IPS DF 19.7 (cell line): ENCODE results near the gene EXTL2.
"Not testable (repeated sequence)": the region's sequence is repeated elsewhere in the genome, so short reads cannot be mapped to it uniquely, and the experiment has no call there.

Experiments
- DNase-seq: peaks from one replicate; pipeline ENCODE4 v3.0.0-alpha.2; 2013; ENCODE audit warnings: low read depth, low spot score

The EXTL2 gene

DNA sequence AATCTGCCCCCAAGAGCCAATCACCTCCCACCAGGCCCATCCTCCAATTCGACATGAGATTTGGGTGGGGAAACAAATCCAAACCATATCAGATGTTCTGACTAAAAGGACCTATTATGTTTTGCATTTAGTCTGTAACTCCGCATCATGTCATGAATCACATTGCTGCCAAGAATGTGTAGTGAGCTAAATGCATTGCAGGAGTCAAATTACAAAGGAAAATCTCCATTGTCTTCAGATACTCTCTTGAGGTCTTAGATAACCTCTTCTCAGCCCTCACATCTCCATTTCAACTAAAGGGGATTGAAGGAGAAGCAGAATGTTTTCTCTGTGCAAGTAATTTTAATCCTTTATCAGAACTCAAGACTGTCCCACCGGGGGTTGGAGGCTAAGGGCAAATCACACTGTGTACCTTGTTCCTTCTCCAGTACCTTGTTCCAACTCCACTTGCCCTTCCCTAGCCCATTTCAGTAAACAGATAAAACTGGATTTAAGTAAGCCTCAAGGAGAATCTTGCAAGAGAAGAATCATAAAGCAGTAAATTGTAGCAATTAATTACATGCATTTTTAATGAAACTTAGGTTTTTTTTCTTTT is 34.1 kb downstream of the EXTL2 start:
- DNase-seq, result no peak

DNA sequence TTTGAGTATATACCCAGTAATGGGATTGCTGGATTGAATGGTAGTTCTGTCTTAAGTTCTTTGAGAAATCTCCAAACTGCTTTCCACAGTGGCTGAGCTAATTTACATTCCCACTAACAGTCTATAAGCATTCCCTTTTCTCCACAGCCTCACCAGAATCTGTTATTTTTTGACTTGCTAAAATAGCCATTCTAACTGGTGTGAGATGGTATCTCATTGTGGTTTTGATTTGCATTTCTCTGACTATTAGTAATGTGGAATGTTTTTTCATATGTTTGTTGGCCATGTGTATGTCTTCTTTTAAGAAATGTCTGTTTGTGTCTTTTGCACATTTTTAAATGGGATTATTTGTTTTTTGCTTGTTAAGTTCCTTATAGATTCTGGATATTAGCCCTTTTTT is 39.5 kb downstream of the EXTL2 start:
- not testable (repeated sequence) for DNase-seq

DNA sequence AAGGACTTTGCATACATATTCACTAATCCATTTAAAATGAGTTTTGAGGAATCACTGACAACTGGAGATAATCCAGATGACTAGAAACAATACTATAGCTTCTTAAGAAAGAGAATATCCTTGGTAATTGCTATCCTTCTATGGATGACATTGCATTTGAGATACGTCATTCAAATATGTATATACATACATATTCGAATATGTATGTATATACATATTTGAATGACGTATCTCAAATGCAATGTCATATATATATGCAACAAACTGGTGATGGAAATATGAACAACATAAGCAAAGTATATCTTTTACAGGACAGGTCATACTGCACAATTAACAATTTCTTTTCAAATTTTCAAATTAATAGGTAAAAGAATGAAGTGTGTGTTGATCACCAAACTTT is 41.7 kb downstream of the EXTL2 start:
- DNase-seq, result no peak

DNA sequence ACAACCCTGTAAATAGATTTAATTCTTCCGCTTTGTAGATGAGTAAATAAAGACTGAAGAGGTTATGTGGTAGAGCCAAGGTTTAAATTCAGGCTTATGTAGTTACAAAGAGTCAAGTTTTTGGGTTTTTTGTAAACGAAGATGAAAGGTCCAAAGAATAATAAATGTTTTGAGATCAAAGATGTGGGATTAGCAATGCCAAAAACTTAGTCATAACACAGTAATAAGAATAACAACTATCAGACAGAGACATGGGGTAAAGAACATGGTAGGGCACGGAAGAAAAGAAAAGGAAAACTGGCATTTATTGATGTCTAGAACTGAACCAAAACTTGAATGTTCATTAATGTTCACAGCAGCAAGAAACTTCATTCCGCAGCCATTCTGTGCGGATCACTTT is 42.9 kb downstream of the EXTL2 start:
- no peak for DNase-seq

DNA sequence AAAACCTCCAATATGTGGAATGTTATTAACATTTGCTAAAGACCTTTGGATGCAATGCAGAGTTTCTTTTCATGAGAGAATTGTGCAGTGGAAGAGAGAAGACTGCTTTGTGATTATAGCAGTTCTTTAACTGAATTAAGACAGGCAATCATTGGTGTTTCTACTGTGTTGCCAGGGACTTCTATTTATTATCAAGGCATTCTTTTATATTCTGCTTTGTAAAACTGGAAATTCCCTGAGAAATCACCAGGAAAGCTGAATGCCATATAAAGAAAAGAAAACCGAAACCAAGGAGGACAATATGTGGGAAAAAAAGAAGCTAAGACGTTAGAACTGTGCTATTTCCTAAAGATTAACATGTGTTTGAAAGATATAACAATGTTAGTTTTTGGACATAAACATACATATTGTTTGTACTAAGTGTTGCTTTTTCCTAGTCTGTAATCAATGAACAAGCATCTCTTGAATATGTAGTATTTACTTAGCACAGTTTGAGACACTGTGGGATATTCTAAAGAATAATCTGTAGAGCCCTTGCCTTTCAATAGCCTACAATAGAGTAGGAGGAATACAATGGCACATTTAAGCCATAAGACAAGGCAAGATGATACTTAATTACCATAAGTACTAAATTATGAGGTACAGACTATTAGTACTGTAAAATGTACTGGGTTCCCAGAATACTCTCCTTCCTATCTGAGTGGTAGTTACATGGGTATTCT is 47.1 kb downstream of the EXTL2 start:
- no peak for DNase-seq

DNA sequence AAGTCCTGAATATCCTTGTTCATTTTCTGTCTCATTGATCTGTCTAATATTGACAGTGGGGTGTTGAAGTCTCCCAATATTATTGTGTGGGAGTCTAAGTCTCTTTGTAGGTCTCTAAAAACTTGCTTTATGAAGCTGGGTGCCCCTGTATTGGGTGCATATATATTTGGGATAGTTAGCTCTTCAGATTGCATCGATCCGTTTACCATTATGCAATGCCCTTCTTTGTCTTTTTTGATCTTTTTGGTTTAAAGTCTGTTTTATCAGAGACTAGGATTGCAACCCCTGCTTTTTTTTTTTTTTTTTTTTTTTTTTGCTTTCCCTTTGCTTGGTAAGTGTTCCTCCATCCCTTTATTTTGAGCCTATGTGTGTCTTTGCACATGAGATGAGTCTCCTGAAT is 51.5 kb downstream of the EXTL2 start:
- not testable (repeated sequence) for DNase-seq

DNA sequence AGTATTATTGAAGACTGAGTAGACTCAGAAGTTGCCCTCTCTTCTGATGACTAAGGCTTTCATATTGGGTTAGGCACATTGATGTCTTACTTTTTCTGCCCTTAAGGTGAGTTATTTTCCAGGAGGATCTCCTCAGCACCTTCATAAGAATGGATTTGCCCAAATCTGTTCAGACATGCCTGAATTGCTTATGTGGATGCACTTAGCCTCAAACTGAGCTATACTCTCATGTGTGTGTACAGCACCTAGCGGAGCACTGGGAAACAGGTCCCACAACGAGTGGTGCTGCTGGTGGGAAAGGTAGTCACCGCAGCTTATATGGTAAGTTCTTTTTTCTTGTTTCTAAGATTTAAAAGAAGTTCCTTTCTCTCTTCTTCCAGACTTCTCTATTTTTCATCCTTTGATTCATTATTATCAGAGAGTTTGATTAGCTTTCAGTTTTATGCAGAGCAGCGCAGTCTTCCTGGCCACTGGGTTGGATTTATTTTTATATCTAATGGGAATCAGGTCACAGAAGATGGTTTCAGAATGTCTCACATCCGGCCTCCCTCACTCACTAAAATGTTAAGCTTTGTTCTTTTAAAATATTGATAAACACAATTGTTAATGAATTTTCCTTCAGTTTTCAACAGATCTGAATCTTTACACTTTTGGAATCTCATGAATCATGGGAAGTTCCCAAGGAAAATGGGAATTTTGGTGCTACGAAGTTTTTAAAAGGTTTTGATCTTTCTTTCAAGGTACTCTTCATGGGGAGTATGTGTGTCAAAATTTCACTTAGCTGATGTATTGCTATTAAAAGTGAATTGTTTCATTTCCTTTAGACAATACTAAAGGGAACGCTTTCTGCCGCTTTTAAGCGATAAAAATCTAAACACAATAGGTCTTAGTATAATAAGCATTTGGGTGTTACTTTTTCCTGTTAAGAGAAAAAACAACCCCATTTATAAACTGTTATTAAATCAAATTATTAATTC is 58.5 kb downstream of the EXTL2 start:
- no peak for DNase-seq

DNA sequence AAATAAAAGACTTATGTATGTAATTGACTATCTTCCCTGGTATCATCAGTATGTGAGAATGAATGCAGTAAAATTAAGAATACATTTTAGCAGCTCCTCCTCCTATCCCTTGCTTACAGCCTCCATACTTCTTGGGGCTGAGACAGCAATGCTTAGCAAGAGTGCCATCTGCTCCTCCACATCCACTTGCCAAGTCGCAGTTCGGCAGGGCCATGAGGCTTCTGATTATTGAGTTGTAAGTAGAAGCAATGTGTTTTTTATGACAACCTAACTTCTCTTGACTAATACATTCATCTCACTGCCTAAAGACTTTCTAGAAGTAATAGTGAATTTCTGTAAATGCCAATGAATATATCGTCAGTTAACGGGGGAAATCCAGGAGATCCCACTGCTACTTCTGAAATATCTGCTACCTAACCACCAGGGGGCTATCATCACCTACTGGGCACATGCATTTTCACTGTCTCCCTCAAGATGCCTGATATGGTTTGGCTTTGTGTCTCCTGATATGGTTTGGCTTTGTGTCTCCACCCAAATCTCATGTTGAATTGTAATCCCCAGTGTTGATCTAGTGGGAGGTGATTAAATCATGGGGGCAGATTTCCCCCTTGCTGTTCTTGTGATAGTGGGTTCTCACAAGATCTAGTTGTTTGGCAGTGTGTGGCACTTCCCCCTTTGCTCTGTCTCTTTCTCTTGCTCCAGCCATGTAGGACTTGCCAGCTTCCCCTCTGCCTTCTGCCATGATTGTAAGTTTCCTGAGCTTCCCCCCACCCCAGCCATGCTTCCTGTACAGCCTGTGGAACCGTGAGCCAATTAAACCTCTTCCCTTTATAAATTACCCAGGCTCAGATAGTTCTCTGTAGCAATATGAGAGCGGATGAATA is 59.6 kb downstream of the EXTL2 start:
- DNase-seq, result peak; percentile 48

DNA sequence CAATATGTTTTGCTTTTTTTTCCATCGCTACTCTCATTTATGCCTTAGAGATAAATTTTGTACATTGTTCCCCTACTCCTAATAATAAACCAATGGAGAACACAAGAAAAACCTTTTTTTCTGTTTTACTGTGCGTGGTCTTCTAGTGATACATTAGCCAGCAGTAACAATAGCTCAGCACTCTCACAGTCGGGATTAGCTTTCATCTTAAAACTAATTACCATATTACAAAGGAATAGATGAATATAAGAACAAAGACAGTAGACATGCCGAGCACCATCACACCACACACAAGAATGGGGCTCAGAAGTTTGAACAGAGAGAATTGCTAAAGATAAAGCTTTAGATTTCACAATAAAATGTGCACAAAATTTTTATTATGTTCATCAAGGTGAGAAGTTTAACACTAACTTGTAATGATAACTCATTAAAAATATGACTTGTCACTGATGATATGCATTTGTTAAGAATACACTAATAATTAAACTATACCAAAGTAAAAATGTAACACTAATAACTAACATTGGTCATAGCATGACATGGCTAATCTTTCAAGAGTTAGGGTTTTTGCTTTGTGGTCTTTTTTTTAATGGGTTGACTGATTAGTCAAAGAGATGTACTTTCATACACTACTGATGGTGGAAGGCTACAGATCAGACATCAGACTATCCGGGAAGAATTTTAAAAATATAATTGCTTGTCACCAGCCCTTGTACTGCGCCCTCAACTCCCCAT is 61.8 kb downstream of the EXTL2 start:
- DNase-seq, result no peak

DNA sequence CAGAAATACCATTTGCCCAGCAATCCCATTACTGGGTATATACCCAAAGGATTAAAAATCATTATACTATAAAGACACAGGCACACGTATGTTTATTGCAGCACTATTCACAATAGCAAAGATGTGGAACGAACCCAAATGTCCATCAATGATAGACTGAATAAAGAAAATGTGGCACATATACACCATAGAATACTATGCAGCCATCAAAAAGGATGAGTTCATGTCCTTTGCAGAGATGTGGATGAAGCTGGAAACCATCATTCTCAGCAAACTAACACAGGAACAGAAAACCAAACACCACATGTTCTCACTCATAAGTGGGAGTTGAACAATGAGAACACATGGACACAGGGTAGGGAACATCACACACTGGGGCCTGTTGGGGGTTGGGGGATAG is 69.0 kb downstream of the EXTL2 start:
- DNase-seq, result not testable (repeated sequence)
